Right renal pelvis (tissue), 4 donors: ENCODE data around the gene GM2A. TPM values are rescaled to one million over a fixed set of nuclear protein-coding genes. Genes with fewer than 3 reads are reported as not detected.

Experiments used
- DNase-seq, 4 donors: peaks; one replicate each; pipeline ENCODE4 v3.0.0-alpha.2; 2013; ENCODE audit warnings: low read depth in 4 of 4, low spot score in 3 of 4, missing footprints in 1 of 4
- polyA plus RNA-seq, 4 donors: library from polyadenylated mRNA; unstranded; fragments of 120-200 nt; gene quantifications; one replicate each; pipeline ENCODE4 v1.2.1, GENCODE V29; 2013; ENCODE audit not compliant: insufficient read length in 4 of 4

GM2A gene
- 10 to 100 TPM; 29.5 to 33.3 (median 30.9) TPM for polyA plus RNA-seq

DNA sequence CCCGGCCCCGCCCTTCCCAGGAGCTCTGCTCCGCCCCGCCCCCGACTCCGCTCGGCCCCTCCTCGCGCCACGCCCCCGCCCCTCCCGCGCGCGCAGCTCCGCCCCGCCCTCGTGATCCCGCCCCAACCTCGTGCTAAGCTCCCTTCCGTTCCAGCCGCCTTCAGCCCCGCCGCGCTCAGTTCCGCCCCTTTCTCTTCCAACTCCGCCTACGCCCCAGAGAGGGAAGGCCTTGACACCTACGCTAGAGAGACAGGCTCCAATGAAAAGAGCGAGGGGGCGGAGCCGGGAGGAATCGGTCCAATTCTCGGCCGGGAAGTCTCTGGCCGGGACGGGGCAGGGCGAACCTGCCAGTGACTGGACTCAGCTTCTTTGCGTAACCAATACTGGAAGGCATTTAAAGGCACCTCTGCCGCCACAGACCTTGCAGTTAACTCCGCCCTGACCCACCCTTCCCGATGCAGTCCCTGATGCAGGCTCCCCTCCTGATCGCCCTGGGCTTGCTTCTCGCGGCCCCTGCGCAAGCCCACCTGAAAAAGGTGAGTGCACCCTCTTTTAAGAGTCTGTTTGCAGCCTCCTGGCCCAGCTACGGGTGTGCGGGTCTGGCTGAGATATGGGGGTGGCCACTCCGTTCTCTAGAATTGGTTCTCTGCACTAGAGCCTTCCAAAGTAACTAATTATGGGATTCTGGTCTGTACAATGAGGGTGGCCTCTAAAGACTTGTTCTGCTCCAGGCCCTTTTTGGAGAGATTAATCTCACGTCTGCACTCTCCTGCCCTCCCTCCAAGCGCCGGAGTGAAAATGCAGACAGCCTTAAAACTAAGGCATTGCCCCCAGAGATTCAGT, at the start of gene GM2A:
GM2A (plus strand) TSS at position 424 of the 843 bp plus-strand sequence; CDS start at position 456, 32 bp downstream.
- peak; percentile 95 to 98 (median 98) for DNase-seq

DNA sequence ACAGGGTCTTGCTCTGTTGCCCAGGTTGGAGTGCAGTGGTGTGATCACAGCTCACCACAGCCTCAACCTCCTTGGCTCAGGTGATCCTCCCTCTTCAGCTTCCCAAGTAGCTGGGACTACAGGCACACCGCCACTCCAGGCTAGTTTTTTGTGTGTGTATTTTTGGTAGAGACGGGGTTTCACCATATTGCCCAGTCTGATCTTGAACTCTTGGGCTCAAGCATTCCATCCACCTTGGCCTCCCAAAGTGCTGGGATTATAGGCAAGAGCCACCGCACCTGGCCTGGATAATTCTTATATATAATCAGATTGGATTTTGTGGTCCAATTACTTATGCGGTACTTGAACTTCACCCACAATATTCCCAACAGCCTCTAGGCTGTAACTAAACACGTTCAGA, 48.9 kb upstream of the GM2A start:
- no peak for DNase-seq

DNA sequence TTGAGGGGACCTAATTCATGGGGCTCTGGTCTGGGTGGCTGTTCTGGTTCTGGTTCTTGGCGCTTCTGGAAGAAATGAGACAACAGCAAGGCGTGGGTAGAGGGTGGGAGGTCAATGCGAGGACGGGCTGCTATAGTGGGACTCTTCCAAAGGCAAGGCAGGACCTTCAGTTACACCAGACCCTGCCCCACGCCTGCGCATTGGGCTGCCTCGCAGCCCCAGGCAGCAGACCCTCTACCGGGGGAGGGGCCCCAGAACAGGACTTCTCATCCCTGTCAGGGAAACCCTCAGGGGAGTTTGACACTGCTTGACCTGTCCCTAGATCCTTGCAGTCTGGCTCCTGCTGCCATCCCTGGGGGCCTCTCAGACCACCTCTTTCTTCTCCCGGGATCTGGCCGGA, 47.6 kb upstream of the GM2A start:
- DNase-seq, result no peak

DNA sequence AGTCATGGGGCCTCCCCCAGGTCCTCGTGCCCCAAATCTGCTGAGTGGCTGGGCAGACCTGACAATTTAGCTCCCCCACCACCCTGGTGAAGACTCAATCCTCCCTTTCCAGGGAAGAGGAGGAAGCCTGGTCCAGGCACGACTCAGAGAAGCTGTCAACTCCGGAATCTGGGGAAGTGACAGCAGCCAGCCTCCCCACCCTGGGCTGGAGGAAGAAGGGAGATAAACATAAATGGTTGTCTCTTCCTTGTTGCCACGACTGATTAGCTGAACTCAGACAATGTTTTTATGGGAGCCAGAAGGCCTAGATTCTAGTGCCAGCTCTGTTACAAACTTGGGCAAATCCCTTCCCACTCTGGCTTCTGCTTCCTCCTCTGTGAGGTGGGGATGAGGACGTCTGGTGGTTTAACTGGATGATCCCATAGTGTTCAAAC, 44.5 kb upstream of the GM2A start:
- DNase-seq, result no peak

DNA sequence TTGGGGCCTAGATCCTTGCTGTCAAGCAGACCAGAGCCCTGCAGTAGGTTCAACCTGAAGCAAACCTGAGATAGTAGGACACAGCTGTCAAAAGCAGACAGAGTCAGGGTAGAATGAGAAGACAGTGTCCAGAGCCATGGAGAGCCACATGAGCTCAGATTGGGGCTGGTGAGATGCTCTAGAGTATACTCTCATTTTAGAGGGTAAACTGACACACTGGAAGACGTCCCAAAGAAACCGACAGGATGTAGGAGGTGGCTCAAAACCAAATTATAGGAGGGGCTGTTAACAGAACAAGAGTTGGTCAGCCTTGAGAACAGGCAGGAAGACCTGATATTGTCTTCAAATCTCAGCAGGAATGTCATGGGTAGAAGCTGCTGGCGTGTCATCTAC, 40.6 kb upstream of the GM2A start:
- DNase-seq, result no peak

DNA sequence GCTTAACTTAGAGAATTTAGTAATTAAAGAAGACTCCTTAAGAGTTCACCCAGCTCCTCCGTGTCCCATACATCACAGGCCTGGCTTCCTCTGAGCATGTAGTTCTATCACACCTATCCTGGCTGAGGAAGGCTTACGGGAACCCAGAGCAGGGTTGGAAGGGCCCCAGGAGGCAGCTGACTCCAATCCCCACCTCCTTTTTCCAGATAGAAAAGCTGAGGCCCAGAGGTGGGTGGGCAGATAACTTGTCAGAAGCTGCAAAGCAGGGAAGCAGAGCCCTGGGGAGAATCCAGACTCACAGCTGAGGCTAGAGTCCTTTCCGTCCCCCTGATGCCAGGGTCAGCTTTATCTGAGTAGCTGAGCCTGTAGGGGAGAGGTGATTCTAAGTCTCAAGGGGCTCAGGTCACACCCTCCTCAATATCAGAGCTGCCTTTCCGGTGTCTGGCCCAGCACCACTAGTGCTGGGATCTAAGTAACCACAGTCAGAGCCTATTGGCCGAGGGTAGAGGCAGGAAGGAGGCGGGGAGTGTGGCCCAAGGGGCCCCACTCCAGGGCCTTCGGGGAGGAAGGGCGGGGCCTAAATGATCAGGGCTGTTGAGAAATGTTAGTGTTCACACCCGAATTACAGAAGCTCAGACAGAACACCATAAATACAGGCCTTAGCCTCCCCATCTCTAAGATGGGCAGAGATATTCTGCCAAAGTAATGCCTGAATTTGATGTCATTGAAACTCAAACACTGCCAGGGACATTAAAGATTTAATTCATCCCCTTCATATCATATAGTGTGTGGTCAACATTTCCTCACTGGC, 39.0 kb upstream of the GM2A start:
- no peak for DNase-seq

DNA sequence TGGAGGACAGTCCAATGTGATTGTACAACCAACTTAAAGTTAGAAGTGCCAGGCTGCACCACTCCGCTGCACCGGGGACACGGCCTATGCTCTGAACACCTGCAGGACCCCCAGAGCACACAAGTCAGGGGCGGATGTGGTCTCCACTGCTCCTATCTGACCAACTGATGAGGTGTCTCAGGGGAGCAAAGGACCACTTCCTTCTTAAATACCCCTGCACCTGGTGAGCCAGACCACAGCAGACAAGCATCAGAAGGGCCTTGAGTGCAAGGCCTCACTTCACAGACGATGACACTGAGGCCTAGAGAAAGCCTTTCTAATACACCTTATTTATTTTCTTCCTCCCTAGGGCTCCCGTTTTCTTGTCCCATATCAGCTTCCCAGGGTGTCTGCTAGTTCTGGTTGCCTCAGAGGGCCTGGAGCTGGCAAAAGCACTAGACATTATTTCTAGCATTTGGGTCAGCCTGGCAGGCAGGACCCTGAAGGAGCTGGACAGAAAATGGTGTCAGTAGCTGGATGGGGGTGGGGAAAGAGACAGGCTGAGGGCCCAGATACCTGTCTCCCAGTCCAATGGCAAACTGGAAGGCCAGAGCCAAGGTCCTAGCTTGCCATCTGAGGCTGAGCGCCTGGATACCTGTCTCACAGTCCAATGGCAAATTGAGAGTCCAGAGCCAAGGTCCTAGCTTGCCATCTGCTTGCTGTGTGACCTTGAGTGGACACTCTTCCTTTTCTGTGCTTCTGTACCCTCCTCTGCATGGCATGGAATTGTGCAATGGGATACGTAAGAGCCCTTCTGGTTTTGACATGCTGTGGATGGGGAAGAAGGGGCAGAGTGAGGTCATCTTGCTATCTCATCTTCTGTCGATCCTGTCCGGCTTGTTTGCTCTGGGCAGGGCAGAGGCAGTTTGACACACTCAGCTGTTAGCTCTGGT, 38.1 kb upstream of the GM2A start:
- DNase-seq, result no peak

DNA sequence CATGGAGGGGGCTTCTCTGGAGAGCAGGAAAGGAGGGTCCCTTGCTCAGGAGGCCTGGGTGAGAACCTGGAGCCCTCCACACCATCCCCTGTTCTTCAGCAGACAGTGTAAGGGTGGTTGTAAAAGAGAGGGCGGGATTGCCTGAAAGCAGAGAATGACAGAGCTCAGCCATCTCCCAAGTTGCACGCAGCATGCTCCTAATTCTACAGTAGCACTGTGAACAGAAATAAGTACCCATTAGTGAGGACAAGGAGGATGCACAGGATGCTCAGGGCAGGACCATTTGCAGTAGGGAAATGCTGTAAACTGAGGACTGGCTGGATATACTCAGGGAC, 37.5 kb upstream of the GM2A start:
- DNase-seq, result no peak

DNA sequence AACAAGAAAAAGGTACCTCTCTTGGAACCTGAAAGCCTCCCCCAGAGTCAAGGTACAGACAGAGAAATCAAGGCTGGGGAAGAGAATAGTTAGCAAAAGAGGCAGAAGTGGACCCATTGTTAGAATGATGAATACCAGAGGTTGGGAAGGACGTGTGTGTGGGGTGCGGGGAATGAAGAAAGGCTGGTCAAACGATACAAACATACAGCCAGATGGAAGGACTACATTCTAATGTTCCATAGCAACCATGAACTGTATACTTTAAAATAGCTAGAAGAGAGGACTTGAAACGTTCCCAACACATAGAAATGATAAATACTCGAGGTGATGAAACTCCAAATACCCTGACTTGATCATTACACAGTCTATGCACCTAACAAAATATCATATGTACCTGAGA, 36.2 kb upstream of the GM2A start:
- no peak for DNase-seq

DNA sequence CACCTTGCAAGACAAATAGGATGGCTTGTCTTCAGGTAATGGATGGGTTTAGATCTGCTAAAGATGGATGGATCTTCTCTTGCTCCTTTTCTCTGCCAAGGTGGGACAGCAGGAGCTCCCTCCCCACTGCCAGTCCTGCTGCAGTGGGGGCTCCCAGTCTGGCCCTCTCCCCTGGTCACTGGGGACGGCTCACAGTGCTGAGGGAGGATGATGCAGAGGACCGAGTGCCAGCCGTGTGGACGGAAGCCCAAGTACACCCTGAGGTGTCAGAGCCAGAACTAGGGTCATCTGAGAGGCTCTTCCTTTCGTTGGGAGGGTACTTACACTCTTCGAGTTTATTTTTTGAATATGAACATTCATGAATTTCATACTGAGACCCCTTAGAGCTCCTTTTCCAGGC, 34.8 kb upstream of the GM2A start:
- no peak for DNase-seq

DNA sequence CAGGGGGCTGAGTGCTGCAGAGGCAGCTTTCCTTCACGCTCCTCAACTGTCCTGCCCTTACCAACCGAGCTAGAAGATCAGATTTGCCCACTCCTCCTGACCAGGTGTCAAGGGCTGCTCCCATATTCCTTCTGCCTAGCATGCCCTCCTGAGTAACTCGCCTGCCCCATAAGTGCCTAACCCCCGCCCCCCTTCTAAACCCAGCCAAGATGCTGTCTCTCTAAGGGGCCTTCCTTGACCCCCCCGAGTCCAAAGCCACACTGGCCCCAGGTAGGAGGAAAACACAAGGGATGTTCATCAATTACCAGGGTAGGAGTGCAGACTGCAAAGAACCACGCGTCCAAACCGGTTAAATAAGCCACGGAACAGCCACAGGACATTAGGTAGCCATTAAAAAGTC, 33.8 kb upstream of the GM2A start:
- no peak for DNase-seq

DNA sequence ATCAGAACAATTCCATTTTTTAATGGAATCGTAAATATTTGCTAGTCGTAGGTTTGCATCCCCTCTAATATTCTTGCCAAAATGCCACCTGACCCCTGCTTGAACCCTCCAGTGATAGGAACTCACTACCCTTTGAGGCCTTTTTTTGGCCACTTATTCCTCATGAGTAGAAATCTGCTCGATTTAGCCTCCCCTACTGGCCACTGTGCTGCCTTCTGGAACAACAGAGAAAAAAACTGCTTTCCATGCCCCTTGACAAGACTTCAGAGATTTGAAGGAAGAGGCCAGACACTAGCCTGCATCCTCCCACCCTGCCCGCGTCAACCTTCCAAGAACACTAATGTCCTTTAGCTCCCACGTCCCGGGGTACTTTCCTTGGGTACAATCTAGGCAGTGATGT, 33.2 kb upstream of the GM2A start:
- no peak for DNase-seq

DNA sequence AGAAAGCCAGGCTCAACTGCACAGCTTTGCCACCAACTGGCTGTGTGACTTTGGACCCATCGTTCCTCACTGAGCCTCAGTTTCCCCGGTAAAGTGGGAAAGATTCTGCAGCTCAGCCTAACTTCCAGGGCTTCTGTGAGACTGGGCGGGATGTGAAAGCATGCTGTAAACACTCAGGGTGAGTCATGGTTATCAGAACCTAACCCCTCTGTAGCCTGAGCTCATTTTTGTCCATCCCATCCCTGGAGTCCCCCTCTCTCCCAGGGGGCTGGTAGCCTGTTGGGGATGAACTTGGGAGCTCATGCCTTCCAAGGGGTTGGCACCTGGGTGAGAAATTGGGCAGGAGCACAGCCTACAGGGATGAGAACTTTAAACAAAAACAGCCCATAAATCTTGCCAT, 31.4 kb upstream of the GM2A start:
- no peak for DNase-seq

DNA sequence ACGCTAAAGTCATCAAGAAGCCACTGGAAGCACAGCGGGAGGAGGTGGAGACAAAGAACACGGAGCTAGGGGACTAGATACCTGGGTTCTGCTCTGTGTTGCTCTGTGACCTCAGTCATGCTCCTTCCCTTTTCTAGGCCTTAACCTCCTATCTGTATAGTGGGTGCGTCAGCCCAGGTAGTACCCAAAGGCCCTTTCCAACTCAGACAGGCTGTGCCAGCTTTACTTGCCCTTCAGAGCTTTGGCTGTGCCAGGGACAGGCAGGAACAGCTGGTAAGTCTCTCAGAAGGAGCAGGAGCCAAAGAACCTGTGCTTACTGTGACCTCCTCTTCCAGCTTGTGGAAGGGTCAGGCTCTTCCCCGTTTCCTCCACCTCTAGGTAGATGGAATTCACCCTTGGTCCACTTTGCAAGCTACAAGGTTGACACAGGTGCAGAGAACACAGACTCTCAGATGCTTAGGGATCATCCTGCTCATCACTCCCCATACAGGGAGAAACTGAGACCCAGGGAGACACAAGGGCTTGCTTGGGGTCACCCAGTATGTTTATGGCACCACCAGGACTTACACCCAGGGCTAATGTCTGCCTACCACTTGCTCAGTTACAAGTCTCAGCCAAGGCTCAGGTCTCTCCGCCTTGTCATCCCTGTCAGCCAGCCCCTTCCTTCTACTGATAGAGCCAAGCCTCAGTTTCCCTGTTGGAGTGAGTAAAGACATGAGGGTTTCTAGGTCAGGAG, 30.8 kb upstream of the GM2A start:
- no peak for DNase-seq

DNA sequence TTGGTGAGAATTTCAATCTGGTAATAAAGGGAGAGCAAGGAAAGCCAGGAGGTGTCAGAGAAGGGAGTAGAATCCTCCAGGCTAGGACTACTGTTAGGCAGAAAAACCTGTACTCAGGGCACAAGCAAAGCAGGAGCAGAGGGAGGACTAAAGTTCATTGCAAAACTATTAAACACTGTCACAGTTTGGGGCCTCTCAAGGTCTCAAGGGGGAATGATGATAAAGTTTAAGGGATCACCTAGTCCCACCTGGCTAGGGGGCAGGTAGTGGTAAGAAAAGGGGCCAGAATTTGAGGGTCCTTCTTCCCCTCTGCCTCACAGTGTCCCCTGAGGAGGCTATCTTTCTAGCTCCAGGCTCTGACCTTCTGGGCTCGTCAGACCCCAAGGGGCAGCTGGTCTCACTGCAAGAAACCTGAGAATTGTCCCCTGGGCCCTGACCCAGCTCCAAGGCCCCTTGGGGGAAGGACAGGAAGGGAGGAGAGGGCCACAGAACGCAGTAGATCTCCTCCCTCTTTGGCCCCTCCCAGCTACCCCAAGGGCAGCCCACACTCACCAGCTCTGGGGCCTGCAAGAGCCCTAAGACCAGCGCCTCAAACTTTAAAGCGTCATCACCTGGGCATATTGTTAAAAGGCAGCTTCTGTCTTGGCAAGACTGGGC, 30.1 kb upstream of the GM2A start:
- no peak for DNase-seq

DNA sequence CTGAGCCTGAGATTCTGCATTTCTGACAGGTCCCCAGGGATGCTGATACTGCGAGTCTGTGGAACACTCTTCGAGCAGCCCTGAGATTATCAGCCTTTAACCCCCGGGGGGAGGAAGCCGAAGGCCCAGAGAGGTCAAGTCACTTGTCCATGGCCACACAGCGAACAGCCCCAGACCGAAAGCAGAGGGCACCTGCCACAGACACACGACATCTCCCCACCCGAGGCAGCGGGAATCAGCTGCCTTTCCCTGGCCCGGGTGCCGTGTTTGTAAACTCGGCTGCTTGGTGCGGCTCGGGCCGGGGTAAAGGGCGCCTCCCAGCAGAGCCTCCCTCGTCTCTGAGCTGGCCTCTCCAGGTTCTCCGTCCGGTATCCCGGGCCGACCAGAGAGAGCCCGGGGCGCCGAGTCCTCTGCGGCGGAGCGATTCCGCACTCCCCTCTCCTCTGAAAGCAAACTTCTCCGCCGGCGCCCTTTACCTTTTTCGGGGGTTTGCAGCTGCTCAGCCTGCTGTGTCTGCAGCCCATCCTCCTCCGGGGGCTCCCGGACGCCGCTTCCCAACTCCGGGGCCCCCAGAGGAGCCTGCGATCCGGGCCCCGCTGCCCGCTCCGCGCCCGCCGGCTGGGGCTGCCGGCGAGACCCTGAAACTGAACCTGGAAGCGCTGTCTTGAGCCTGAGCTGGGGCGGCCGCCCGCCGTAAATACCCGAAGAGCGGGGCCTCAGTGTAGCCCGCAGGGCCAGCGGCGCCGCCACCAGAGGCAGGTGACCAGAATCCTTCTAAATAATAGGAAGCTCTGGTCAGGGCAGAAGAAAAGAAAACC, 29.3 kb upstream of the GM2A start, which contains the start of gene CCDC69:
CCDC69 (minus strand) TSS at position 646 of the 818 bp plus-strand sequence; CDS start at position 524, 122 bp downstream.
- peak; percentile 54 to 63 (median 58) for DNase-seq

DNA sequence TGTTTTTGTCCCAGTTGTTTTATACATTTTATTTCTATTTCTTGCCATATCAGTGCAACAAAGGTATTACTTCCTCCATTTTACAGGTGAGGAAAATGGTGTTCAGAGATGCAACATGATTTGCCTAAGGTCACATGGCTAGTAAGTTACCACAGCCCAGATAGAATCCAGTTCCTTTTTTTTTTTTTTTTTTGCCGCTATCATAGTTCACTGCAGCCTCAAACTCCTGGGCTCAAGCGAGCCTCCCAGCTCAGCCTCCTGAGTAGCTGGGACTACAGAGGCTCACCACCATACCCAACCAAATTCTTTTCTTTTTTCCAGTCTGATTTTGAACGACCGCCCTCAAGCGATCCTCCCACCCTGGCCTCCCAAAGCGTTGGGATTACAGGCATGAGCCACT, 28.6 kb upstream of the GM2A start:
- no peak for DNase-seq

DNA sequence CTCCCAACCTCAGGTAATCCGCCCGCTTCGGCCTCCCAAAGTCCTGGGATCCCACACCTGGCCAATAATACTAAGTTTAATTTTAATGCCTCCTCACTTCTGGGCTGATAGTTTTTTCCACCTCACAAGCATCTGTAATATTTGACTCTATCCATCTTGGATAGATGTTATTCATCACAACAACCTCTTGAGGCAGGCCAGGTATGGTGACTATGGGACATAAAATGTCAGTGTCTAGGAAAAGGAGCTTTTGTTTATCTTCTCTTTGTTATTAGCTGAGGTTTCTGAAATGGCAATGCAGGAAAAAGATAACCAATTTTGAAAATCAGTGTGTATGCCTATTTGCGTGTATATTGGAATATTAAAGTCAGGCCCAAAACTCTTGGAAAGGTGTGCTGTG, 27.9 kb upstream of the GM2A start:
- no peak for DNase-seq

DNA sequence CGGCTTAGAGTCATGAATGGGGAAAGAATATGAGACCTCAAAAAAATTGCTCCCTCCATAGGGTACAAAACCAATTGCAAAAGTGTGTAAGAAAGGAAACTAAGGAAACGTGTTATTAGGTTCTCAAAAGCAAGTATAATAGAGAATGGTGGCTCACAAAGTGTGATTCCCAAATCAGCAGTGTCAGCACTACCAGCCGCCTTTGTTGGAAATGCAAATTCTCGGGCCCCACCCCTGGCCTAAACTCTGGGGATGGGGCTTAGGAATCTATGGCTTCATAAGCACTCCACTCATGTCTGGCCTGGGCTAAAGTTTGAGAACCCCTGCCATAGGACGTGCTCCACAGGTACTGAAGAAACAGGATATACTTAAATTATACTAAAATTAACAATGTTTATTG, 27.5 kb upstream of the GM2A start:
- no peak for DNase-seq
